SKM-1 (cell line): ENCODE results near the gene ROPN1L.

ENCODE experiments used
- DNase-seq: peaks from one replicate; lab custom pipeline; 2025; ENCODE audit not compliant: unreplicated experiment; lab: John Stamatoyannopoulos, UW

ROPN1L gene

GRCh38 chr5:10457682-10458574 is 16.2 kb downstream of the ROPN1L start:
- DNase-seq, result no peak

- DNase-seq, result no peak
Observed at GRCh38 chr5:10459080-10460055, 17.7 kb downstream of the ROPN1L start.

DNA sequence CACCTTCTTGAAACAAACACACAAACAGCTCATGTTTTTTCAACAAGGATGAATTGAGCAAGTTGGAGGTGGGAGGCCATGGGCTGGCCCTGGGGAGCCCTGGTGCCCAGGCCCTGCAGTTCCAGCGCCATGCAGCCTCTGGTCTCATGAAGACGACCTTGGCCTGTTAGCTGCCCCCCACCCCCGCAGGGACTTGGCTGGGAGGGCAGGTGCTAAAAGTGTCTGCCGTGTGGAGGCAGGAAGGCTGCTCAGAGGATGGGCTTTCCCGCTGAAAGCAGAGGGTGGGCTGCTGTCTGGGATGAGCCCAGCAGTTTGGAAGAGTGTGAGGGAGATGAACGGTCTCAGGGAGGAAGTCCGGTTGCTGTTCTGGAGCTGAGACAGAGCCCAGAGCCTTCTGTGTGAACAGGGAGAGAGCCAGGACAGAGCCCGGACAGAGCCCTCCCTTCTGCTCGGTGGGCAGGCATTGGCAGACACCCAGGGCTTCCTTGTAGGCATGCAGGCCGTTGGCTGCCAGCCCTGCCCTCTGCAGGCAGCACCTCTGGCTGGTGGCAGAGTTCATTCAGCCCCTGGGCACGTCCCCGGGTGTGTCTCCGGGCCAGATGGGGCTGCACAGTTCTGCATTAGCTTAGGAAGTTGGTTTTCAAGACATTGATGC is 18.7 kb downstream of the ROPN1L start:
- DNase-seq, result no peak

- DNase-seq, result no peak
Observed at GRCh38 chr5:10461041-10461440, 19.4 kb downstream of the ROPN1L start.

- DNase-seq, result no peak
Observed at GRCh38 chr5:10461904-10462555, 20.4 kb downstream of the ROPN1L start.

DNA sequence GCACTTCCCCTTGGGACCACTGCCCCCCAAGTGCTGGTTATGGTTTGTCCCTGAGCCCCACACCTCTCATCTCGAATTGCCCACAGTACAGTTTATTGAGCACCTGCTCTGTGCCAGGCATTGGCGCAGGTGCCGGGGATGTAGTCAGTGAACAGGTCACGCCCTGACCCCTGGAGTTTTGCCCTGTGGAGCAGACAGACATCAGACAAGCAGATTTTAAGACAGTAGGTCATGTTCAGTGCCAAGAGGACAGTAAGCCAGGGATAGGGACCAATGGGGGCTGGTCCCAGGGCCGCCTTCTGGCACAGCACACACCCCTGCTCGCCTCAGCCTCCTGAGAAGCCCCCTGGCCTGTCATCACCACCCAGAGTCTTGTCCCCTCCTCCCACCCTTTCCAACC is 21.9 kb downstream of the ROPN1L start:
- DNase-seq, result no peak

- DNase-seq, result no peak
Observed at GRCh38 chr5:10464173-10464572, 22.5 kb downstream of the ROPN1L start.

DNA sequence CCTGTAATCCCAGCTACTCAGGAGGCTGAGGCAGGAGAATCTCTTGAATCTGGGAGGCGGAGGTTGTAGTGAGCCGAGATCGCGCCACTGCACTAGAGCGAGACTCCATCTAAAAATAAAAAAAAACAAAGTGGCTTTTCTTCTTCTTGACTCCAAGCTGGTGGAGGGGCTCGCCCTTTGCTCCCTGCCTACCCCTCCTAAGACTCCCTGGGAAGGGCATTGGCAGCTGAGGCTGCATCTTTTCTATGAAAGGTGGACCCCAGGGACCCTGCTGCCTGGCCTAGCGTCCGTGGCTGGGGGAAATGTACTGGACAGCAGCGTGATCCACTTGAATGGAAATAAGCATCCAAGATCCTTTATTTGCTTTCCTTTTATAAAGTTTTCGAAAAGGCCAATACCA is 24.0 kb downstream of the ROPN1L start:
- DNase-seq, result no peak

- DNase-seq, result peak; percentile 75
Observed at GRCh38 chr5:10466446-10467073, 24.9 kb downstream of the ROPN1L start.

- DNase-seq, result no peak
Observed at GRCh38 chr5:10467281-10468198, 25.9 kb downstream of the ROPN1L start.

DNA sequence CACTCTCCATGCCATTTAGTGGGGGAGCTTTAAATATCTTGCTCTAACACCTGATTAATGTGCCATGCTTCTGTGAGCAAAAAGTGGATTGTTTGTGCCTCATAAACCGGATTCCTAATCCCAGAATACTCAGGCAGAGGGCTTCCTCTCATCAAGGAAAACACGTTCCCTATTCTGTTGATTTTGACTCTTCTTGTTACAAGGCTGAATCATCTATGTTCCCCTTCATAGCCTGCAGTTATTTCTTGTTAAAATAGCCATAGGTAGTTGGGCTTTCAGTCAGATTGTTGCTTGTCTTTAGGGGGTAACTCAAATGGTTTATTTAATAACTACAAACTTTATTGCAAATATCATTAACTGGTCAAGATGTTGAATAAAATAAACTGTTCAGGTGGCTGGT is 26.6 kb downstream of the ROPN1L start:
- no peak for DNase-seq

DNA sequence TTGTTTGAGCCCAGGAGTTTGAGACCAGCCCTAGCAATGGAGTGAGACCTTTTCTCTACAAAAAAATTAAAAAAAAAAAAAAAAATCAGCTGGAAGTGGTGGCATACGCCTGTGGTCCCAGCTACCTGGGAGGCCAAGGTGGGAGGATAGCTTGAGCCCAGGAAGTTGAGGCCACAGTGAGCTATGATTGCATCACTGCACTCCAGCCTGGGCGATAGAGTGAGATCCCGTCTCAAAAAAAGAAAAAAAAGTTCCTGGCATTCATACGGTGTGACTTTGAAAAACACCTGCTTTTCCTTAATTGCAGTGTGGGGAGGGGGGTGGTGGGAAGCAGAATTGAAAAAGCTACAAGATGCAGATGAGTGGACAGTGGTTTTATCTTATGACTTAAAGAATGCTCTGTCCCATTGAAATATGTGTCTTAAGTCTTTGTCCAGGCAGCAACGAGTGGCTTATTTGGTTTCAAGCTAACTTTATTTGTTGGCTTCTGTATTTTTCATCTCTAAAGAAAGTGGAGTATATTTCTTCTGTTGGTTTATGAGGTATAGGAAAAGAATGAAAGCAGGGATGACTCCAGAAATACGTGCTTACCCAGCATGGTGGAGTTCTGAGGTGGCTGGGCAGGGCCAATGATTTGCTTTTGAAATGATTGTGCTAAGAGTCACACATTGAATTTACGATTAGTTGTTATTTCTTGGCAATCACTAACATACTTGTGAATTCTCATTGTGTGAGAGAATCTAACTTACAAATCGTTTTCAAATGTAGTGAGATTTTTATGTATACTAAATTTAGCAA is 27.8 kb downstream of the ROPN1L start:
- DNase-seq, result no peak

DNA sequence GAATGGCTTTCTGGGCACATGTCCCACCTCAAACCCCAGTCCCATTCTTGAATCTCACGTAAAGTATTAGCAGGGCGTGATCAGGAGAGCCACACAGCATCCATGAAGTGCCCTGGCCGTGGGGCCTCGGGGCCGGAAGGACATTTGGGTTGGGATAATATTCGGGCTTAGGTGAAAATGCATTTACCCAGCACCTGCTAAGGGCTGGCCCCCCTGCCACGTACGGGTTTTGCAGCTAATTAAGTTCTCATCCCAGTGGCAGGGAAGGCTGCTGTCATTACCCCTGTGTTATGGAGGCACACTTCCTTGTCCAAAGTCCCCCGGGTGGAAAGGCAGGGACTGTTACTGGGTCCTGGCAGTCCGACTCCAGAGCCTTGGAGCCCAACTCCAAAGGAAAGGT is 29.0 kb downstream of the ROPN1L start:
- DNase-seq, result no peak

- no peak for DNase-seq
Observed at GRCh38 chr5:10471677-10472076, 30.0 kb downstream of the ROPN1L start.

DNA sequence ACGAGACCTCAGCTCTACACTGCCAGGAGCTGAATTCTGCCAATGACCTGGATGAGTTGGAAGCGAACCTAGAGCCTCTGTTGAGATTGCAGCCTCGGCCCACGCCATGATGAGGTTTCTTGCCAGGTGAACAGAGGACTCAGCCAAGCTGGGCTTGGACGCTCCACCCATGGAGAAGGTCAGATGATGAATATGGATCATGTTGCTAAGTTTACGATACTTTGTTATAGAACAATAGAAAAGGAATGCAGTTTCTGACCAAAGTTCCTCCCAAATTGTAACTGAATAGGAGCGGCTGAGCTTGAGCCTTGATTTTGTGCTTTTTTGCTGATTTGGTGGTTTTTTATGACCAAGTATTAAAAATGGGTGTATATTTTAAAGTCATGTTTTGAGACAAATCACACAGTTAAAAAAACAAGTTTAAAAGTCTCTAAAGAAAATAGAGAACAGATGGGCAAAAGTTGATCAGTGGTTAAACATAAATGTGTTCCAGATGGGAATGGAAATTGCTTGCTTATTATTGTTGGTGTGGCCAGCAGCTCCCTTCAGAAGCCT is 32.9 kb downstream of the ROPN1L start:
- DNase-seq, result no peak

DNA sequence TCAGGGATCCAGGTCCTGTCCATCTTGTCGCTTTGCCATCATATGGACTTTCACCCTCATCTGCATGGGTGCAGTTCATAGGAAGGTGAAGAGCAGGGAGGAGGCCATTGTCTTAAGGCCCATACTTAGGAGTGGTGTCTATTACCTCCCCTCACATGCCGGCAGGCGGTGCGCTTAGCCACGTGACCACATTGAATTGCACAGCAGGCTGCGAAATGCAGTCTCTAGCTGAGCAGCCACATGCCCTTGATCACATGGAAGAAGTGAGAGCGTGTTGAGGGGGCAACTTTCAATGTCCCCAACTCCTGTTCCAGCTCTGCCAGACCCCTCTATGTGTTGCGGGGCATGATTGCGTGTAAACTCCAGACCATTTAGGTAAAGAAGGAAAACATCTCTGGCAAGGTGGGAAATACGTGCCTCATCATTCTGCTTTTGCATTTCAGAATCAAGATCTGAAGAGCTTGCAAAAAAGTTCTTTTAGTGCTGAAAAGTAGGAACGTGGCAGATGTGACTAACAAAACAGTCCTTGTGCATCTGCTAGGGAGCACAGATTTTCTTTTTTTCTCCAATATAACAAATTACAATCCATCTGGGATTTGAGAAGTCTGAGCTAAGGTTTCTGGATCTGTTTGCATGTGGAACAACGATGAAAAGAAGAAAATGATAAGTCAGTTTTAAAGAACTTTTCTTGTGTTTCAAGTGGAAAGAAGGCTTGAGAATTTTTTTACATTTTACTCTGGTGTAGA is 34.4 kb downstream of the ROPN1L start:
- DNase-seq, result no peak

- no peak for DNase-seq
Observed at GRCh38 chr5:10476878-10477277, 35.2 kb downstream of the ROPN1L start.
